ENCODE data around the gene SLC1A2. TPM values are rescaled to one million over a fixed set of nuclear protein-coding genes. Genes with fewer than 3 reads are reported as not detected.
A peak's percentile ranks its signal among the peaks of the same experiment; 100 is the strongest.

The SLC1A2 gene
- total RNA-seq, 4 donors from 2014 or later, result 0.22 to 0.60 (median 0.41) TPM

GRCh38 chr11:35246745-35247144, 172.6 kb downstream of the SLC1A2 start:
- no peaks in the 10 kb centered on the region for H3K9me3 ChIP-seq
- no peaks in the 10 kb centered on the region for H3K27me3 ChIP-seq
- no peaks in the 10 kb centered on the region for H3K36me3 ChIP-seq
- TF ChIP-seq EP300 (IDR thresholded peaks at IDR 0.05), result no peak
- no peak for TF ChIP-seq CTCF (IDR thresholded peaks at IDR 0.05)
- no peak for TF ChIP-seq POLR2A (IDR thresholded peaks at IDR 0.05)
- H3K27ac ChIP-seq, result peak overlapping the region in 2 of 4 donors; percentile 33 to 57
- no peak overlapping the region for H3K4me3 ChIP-seq
- no peaks in the 10 kb centered on the region for H3K4me1 ChIP-seq
- 31 to 46% methylated on average over 2 of the region's 2 CpGs for WGBS, 2 donors
- no peak for DNase-seq (ENCODE audit: low spot score in 2 of 2)

GRCh38 chr11:35245786-35246185, 173.6 kb downstream of the SLC1A2 start:
- WGBS, 2 donors, result 78 to 80% methylated on average over 1 of the region's 1 CpG
- TF ChIP-seq POLR2A (IDR thresholded peaks at IDR 0.05) (no peak), EP300 (IDR thresholded peaks at IDR 0.05) (peak in 1 of 2 donors; percentile 42), CTCF (IDR thresholded peaks at IDR 0.05) (no peak)
- H3K36me3 ChIP-seq, result no peaks in the 10 kb centered on the region
- no peaks in the 10 kb centered on the region for H3K9me3 ChIP-seq
- H3K27ac ChIP-seq, result peak overlapping the region in 1 of 4 donors; percentile 57
- H3K4me3 ChIP-seq, result no peak overlapping the region
- H3K27me3 ChIP-seq, result no peaks in the 10 kb centered on the region
- DNase-seq (ENCODE audit: low spot score in 2 of 2), result no peak
- H3K4me1 ChIP-seq, result no peaks in the 10 kb centered on the region

GRCh38 chr11:35245056-35245455, 174.3 kb downstream of the SLC1A2 start:
- DNase-seq (ENCODE audit: low spot score in 2 of 2), result no peak
- 84 to 90% methylated on average over 4 of the region's 4 CpGs for WGBS, 2 donors
- TF ChIP-seq EP300 (IDR thresholded peaks at IDR 0.05), result no peak
- no peak for TF ChIP-seq CTCF (IDR thresholded peaks at IDR 0.05)
- TF ChIP-seq POLR2A (IDR thresholded peaks at IDR 0.05), result no peak

GRCh38 chr11:35243774-35244173, 175.6 kb downstream of the SLC1A2 start:
- Histone ChIP-seq H3K36me3 (no peaks in the 10 kb centered on the region), H3K9me3 (no peaks in the 10 kb centered on the region), H3K4me3 (no peak overlapping the region), H3K27ac (no peak overlapping the region), H3K4me1 (no peaks in the 10 kb centered on the region), H3K27me3 (no peaks in the 10 kb centered on the region)
- 86 to 94% methylated on average over 2 of the region's 2 CpGs for WGBS, 2 donors
- TF ChIP-seq POLR2A (IDR thresholded peaks at IDR 0.05) (no peak), CTCF (IDR thresholded peaks at IDR 0.05) (no peak), EP300 (IDR thresholded peaks at IDR 0.05) (no peak)
- DNase-seq (ENCODE audit: low spot score in 2 of 2), result no peak

More at GRCh38 chr11:35245056-35245455, 174.3 kb downstream of the SLC1A2 start:
- H3K4me3 ChIP-seq, result no peak overlapping the region
- H3K9me3 ChIP-seq, result no peaks in the 10 kb centered on the region
- no peaks in the 10 kb centered on the region for H3K4me1 ChIP-seq
- no peaks in the 10 kb centered on the region for H3K36me3 ChIP-seq
- H3K27me3 ChIP-seq, result no peaks in the 10 kb centered on the region
- H3K27ac ChIP-seq, result no peak overlapping the region

- Histone ChIP-seq H3K27ac (no peak overlapping the region), H3K4me3 (no peak overlapping the region), H3K9me3 (no peaks in the 10 kb centered on the region), H3K36me3 (no peaks in the 10 kb centered on the region), H3K27me3 (no peaks in the 10 kb centered on the region), H3K4me1 (no peaks in the 10 kb centered on the region)
- TF ChIP-seq EP300 (IDR thresholded peaks at IDR 0.05) (no peak), CTCF (IDR thresholded peaks at IDR 0.05) (no peak), POLR2A (IDR thresholded peaks at IDR 0.05) (no peak)
- WGBS, 2 donors, result 91 to 94% methylated on average over 3 of the region's 3 CpGs
- no peak for DNase-seq (ENCODE audit: low spot score in 2 of 2)
These were observed 176.7 kb downstream of the SLC1A2 start for GRCh38 chr11:35242412-35243242.
